Measurements from ENCODE around the gene LRP1B.

- TF ChIP-seq, protein P1, sequence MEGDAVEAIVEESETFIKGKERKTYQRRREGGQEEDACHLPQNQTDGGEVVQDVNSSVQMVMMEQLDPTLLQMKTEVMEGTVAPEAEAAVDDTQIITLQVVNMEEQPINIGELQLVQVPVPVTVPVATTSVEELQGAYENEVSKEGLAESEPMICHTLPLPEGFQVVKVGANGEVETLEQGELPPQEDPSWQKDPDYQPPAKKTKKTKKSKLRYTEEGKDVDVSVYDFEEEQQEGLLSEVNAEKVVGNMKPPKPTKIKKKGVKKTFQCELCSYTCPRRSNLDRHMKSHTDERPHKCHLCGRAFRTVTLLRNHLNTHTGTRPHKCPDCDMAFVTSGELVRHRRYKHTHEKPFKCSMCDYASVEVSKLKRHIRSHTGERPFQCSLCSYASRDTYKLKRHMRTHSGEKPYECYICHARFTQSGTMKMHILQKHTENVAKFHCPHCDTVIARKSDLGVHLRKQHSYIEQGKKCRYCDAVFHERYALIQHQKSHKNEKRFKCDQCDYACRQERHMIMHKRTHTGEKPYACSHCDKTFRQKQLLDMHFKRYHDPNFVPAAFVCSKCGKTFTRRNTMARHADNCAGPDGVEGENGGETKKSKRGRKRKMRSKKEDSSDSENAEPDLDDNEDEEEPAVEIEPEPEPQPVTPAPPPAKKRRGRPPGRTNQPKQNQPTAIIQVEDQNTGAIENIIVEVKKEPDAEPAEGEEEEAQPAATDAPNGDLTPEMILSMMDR (IDR thresholded peaks at IDR 0.05): no peak
- no peak for TF ChIP-seq POLR2A (IDR thresholded peaks at IDR 0.05)
These were observed 1657.0 kb downstream of the LRP1B start for GRCh38 chr2:140473851-140474250.

All from vagina (tissue), 2 donors.